ENCODE data around the gene TJAP1. TPM values are rescaled to one million over a fixed set of nuclear protein-coding genes. Genes with fewer than 3 reads are reported as not detected.

Gene TJAP1
- total RNA-seq, 1 donor from 2014 or later: 45.3 TPM

GRCh38 chr6:43445576-43445975 lies 31.8 kb upstream of the TJAP1 start:
- Mint-ChIP-seq H3K9me3 (no peaks in the 10 kb centered on the region), H3K27ac (no peak overlapping the region), H3K36me3 (ENCODE audit: low read depth) (peaks cover 80% of the 10 kb centered on the region), H3K4me3 (no peak overlapping the region), H3K4me1 (no peaks in the 10 kb centered on the region), H3K27me3 (no peaks in the 10 kb centered on the region)
- DNase-seq (no peak), ATAC-seq (ENCODE audit: low read depth) (no peak)
- CTCF ChIA-PET: no interaction called here
- intact Hi-C loops (cut with micrococcal nuclease): no loop called here
- POLR2A ChIA-PET: no interaction called here
- no peak for TF ChIP-seq CTCF (IDR thresholded peaks at IDR 0.05)

- Mint-ChIP-seq H3K27me3 (no peaks in the 10 kb centered on the region), H3K36me3 (ENCODE audit: low read depth) (peaks cover 80% of the 10 kb centered on the region), H3K4me1 (no peaks in the 10 kb centered on the region), H3K4me3 (no peak overlapping the region), H3K27ac (no peak overlapping the region), H3K9me3 (no peaks in the 10 kb centered on the region)
- no peak for TF ChIP-seq CTCF (IDR thresholded peaks at IDR 0.05)
- intact Hi-C loops (cut with micrococcal nuclease): no loop called here
- POLR2A ChIA-PET: interaction anchor here (0.6 kb wide), 1 partner anchor 11 kb away, joined by 3 read pairs; no protein-coding TSS in a partner anchor
- ATAC-seq (ENCODE audit: low read depth) (no peak), DNase-seq (no peak)
- CTCF ChIA-PET: no interaction called here
Observed at GRCh38 chr6:43447604-43448003, 29.8 kb upstream of the TJAP1 start.

- H3K4me1 Mint-ChIP-seq: no peaks in the 10 kb centered on the region
- no peak for ATAC-seq (ENCODE audit: low read depth)
- H3K9me3 Mint-ChIP-seq: no peaks in the 10 kb centered on the region
- peaks cover 77% of the 10 kb centered on the region for H3K36me3 Mint-ChIP-seq (ENCODE audit: low read depth)
- H3K4me3 Mint-ChIP-seq: no peak overlapping the region
- no peak overlapping the region for H3K27ac Mint-ChIP-seq
- CTCF ChIA-PET: interaction anchor here (1.2 kb wide), 2 partner anchors 11 to 211 kb away, joined by 3 read pairs; no protein-coding TSS in a partner anchor
- no peak for TF ChIP-seq CTCF (IDR thresholded peaks at IDR 0.05)
- POLR2A ChIA-PET: no interaction called here
- intact Hi-C loops (cut with micrococcal nuclease): no loop called here
- no peaks in the 10 kb centered on the region for H3K27me3 Mint-ChIP-seq
- DNase-seq: no peak
Observed at GRCh38 chr6:43448916-43449315, 28.5 kb upstream of the TJAP1 start.

GRCh38 chr6:43450699-43451131 lies 26.7 kb upstream of the TJAP1 start:
- intact Hi-C loops (cut with micrococcal nuclease): loop anchor here (10.0 kb wide), 1 partner anchor 86 kb away; the partner anchor contains the start of gene ZNF318
- CTCF ChIA-PET: no interaction called here
- POLR2A ChIA-PET: no interaction called here
- peaks cover 67% of the 10 kb centered on the region for H3K36me3 Mint-ChIP-seq (ENCODE audit: low read depth)
- DNase-seq (no peak), ATAC-seq (ENCODE audit: low read depth) (no peak)
- peaks cover 6% of the 10 kb centered on the region for H3K4me1 Mint-ChIP-seq
- H3K27me3 Mint-ChIP-seq: no peaks in the 10 kb centered on the region
- no peak for TF ChIP-seq CTCF (IDR thresholded peaks at IDR 0.05)
- H3K27ac Mint-ChIP-seq: no peak overlapping the region
- no peaks in the 10 kb centered on the region for H3K9me3 Mint-ChIP-seq
- no peak overlapping the region for H3K4me3 Mint-ChIP-seq

- no peak overlapping the region for H3K4me3 Mint-ChIP-seq
- intact Hi-C loops (cut with micrococcal nuclease): loop anchor here (10.0 kb wide), 1 partner anchor 87 kb away; the partner anchor contains the start of gene ZNF318
- H3K27me3 Mint-ChIP-seq: no peaks in the 10 kb centered on the region
- CTCF ChIA-PET: no interaction called here
- no peak for DNase-seq
- no peak for TF ChIP-seq CTCF (IDR thresholded peaks at IDR 0.05)
- peaks cover 65% of the 10 kb centered on the region for H3K36me3 Mint-ChIP-seq (ENCODE audit: low read depth)
- no peaks in the 10 kb centered on the region for H3K9me3 Mint-ChIP-seq
- POLR2A ChIA-PET: no interaction called here
- no peak for ATAC-seq (ENCODE audit: low read depth)
- H3K4me1 Mint-ChIP-seq: peaks cover 12% of the 10 kb centered on the region
- no peak overlapping the region for H3K27ac Mint-ChIP-seq
Observed at GRCh38 chr6:43451348-43451747, 26.0 kb upstream of the TJAP1 start.

All from activated B cell treated with CpG ODN at 0.5 μM for 24 hours (primary cell).